Measurements from ENCODE around the gene FBRSL1.
A peak's percentile ranks its signal among the peaks of the same experiment; 100 is the strongest.

The FBRSL1 gene

DNA sequence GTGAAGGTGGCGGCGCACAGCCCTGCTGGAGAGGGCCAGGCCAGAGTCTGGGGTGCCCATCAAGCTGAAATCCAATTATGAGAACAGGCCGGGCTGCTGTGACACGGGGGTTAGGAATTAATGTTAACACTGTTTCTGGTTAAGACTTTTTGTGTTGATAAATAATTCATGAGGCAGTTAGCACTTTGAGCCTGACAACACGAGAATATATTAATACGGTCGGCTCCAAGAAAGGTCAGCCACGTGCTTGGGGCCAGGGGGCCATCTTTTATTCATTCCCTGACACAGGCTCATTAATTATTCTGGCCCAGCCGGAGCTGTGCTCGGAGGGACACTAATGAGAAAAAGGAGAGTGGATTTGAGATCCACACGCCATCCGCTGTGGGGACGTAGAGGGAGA lies 45.1 kb downstream of the FBRSL1 start:
- TF ChIP-seq POLR2A (IDR thresholded peaks at IDR 0.05; ENCODE audit: extremely low read depth, insufficient read length) (no peak), MYC (IDR thresholded peaks at IDR 0.05; ENCODE audit: low read depth, low read length) (no peak)
- TF ChIP-seq, protein P1, sequence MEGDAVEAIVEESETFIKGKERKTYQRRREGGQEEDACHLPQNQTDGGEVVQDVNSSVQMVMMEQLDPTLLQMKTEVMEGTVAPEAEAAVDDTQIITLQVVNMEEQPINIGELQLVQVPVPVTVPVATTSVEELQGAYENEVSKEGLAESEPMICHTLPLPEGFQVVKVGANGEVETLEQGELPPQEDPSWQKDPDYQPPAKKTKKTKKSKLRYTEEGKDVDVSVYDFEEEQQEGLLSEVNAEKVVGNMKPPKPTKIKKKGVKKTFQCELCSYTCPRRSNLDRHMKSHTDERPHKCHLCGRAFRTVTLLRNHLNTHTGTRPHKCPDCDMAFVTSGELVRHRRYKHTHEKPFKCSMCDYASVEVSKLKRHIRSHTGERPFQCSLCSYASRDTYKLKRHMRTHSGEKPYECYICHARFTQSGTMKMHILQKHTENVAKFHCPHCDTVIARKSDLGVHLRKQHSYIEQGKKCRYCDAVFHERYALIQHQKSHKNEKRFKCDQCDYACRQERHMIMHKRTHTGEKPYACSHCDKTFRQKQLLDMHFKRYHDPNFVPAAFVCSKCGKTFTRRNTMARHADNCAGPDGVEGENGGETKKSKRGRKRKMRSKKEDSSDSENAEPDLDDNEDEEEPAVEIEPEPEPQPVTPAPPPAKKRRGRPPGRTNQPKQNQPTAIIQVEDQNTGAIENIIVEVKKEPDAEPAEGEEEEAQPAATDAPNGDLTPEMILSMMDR (IDR thresholded peaks at IDR 0.05; ENCODE audit: low read depth, low read length), result no peak
- TF ChIP-seq, protein P2, sequence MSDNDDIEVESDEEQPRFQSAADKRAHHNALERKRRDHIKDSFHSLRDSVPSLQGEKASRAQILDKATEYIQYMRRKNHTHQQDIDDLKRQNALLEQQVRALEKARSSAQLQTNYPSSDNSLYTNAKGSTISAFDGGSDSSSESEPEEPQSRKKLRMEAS (IDR thresholded peaks at IDR 0.05; ENCODE audit: low read depth, low read length), result no peak
- no peak overlapping the region for H3K4me3 ChIP-seq (ENCODE audit: low read depth, low read length)
- no peak for DNase-seq (ENCODE audit: low read depth)

DNA sequence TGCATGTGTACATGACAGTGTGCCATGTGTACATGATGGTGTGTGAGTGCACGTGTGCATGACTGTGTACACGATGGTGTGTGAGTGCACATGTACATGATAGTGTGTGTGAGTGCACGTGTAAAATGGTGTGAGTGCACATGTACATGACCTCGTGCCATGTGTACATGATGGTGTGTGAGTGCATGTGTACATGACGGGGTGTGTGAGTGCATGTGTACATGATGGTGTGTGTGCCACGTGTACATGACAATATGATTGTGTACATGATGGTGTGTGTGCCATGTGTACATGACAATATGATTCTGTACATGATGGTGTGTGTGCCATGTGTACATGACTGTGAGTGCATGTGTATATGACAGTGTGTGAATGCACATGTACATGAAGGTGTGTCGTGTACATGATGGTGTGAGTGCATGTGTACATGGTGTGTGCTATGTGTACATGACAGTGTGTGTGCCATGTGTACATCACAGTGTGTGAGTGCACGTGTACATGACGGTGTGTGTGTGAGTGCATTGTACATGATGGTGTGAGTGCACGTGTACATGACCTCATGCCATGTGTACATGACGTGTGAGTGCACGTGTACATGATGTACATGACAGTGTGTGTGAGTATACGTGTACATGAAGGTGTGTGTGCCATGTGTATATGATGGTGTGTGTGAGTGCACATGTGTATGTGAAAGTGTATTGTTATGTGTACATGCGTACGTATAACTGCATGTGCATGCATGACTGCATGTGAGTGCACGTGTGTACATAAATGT lies 46.3 kb downstream of the FBRSL1 start:
- no peak overlapping the region for H3K4me3 ChIP-seq (ENCODE audit: low read depth, low read length)
- TF ChIP-seq MYC (IDR thresholded peaks at IDR 0.05; ENCODE audit: low read depth, low read length) (no peak), POLR2A (IDR thresholded peaks at IDR 0.05; ENCODE audit: extremely low read depth, insufficient read length) (no peak)
- TF ChIP-seq, protein P2 (IDR thresholded peaks at IDR 0.05; ENCODE audit: low read depth, low read length), result peak; percentile 57; the same call in 1 of the 2 replicates
- no peak for DNase-seq (ENCODE audit: low read depth)

DNA sequence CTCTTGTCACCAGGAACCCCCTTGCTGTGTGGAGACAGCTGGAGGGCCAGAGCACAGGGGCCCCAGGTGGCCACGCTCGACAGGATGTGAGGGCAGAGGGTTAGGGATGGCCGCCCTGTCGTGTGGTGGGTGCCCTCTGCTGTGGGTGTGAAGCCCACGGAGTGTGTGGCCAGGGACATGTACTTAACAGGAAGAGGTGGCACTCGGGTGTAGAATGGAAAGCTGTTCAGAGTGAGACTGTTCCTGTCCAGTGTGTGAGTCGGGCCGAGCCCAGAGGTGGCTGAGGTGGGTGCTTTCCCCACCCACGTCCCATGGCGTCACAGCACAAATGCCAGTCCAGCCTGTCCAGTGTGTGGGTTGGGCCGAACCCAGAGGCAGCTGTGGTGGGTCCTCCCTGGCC lies 47.1 kb downstream of the FBRSL1 start:
- no peak overlapping the region for H3K4me3 ChIP-seq (ENCODE audit: low read depth, low read length)
- TF ChIP-seq, protein P2 (IDR thresholded peaks at IDR 0.05; ENCODE audit: low read depth, low read length), result no peak
- TF ChIP-seq POLR2A (IDR thresholded peaks at IDR 0.05; ENCODE audit: extremely low read depth, insufficient read length) (no peak), MYC (IDR thresholded peaks at IDR 0.05; ENCODE audit: low read depth, low read length) (no peak)
- TF ChIP-seq, protein P1 (IDR thresholded peaks at IDR 0.05; ENCODE audit: low read depth, low read length), result no peak
- no peak for DNase-seq (ENCODE audit: low read depth)

DNA sequence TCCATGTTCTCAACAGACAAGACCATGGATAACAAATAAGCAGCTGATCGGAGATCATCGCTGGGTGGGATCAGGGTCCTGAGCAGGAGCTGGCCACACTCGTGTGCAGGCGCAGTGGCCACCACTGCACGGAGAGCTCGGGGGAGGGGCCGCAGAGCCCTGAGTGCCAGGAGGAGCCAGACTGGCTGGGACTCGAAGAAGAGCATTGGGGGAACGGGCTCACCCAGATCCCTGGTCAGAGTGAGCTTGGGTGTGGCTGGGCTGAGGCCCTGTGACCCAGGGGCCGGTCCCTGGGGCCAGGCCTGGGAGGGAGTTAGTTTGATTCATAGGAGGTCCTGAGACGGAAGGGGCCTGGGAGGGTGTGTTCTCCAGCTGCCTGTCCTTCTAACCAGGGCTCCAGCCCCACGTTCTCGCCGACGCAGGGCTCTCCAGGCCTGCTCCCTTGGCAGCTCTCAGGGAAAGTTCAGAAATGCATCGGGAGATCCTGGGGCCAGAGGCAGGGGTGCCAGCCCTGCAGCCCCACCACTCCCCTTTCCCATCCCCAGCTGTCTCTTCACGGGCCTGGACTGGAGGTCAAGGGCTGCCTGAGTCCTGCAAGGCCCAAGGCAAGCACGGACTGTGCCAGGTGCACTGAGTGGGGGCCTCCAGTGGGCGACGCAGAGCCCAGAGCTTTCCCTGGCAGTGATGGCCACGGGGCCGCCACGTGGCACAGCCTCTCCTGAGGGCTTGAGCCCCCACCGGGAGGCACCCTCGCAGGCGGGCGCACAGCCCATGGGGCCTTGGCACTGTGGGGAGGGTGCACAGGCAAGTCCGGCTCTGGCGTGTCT lies 48.1 kb downstream of the FBRSL1 start:
- TF ChIP-seq POLR2A (IDR thresholded peaks at IDR 0.05; ENCODE audit: extremely low read depth, insufficient read length) (no peak), MYC (IDR thresholded peaks at IDR 0.05; ENCODE audit: low read depth, low read length) (no peak)
- TF ChIP-seq, protein P2 (IDR thresholded peaks at IDR 0.05; ENCODE audit: low read depth, low read length), result no peak
- TF ChIP-seq, protein P1 (IDR thresholded peaks at IDR 0.05; ENCODE audit: low read depth, low read length), result no peak

DNA sequence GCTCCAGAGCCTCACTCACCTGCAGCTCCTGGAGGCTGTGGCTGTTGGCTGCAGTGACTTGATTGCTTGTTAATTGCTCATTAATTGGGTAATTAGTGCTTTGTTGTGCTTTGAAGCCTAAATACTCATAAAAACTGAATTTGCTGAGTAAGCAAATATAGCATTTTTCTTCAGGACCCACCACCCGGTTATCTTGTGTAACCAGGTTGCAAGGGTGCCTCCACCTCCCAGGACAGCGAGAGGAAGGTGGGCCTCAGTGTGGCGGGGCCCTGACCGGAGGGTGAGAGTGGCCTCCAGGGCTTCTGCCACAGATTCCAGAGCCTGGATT lies 48.7 kb downstream of the FBRSL1 start:
- DNase-seq (ENCODE audit: low read depth), result no peak
- H3K4me3 ChIP-seq (ENCODE audit: low read depth, low read length), result no peak overlapping the region
- TF ChIP-seq MYC (IDR thresholded peaks at IDR 0.05; ENCODE audit: low read depth, low read length) (no peak), POLR2A (IDR thresholded peaks at IDR 0.05; ENCODE audit: extremely low read depth, insufficient read length) (no peak)
- TF ChIP-seq, protein P2 (IDR thresholded peaks at IDR 0.05; ENCODE audit: low read depth, low read length), result no peak
- TF ChIP-seq, protein P1 (IDR thresholded peaks at IDR 0.05; ENCODE audit: low read depth, low read length), result no peak

More for the DNA sequence above, 48.1 kb downstream of the FBRSL1 start:
- H3K4me3 ChIP-seq (ENCODE audit: low read depth, low read length), result no peak overlapping the region
- DNase-seq (ENCODE audit: low read depth), result no peak
